HG03159 (cell line): ENCODE measurements around the gene MYO10.

Experiments
- ATAC-seq: cut with Tn5 transposase; IDR thresholded peaks from one replicate; pipeline ENCODE4 v1.9.1; 2021; ENCODE audit warnings: mild to moderate bottlenecking, moderate library complexity; ENCODE audit not compliant: unreplicated experiment

MYO10 gene

DNA sequence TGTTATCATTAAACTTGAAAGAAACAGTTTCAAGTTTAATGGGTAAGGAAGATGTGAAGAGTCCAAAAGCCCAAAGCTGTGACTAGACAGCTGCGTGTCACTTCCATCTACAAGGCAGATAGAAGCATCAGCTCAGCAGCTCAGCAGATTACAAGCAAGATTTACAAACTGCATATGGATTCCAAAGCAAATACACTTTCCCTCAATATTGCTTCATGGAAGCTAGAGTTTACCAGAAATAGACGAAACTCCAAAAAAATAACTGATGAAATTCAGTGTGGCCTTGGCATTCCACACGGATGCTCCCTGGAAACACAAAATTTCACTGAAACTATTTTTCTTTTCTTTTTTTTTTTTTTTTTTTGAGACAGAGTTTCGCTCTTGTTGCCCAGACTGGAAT is 17.9 kb downstream of the MYO10 start:
- ATAC-seq, result no peak

DNA sequence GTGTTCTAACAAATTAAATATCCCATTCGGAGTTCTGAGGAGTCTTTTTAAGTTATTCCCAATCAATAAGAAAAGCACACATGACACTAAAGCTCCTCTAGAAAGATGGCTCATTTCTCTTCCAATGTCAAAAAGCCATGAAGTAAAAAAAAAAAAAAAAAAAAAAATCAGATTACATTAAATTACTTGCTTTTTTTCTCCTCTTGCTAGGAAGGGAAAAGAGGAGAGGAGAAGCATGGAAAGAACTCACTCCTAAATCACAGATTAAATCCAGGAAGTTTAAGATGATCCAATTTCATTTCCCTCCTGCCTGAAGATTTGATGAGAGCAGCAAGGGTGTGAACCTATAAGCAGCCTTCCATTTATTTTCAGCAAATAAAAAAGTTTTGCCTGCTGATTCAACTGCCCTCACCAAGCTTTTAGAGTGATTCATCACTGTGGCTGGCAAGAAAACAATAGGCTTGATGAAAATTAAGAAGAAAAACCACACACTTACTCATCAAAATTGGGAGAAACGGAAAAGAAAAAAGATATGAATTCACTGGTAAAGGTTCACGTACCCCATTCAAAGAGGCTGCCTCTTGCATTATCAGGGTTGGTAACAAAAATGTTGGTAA is 19.7 kb downstream of the MYO10 start:
- no peak for ATAC-seq

DNA sequence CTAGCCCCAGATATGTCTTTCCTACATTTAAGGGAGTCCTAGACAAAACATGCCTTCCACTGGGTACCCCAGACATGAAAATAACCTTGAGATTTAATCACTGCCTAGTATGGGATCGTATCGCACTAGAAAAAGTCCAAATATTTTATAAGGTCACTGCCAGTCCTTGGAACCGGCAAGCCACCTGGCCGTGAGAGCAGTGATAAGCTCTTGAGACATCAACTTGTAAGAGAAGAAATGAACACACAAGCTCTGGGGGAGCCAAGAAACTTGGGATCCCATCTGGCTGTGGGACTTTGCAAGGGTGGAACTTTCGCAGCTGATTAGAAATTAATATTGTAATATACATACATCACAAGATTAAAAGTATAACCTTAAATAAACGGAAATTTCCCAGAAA is 21.5 kb downstream of the MYO10 start:
- no peak for ATAC-seq

DNA sequence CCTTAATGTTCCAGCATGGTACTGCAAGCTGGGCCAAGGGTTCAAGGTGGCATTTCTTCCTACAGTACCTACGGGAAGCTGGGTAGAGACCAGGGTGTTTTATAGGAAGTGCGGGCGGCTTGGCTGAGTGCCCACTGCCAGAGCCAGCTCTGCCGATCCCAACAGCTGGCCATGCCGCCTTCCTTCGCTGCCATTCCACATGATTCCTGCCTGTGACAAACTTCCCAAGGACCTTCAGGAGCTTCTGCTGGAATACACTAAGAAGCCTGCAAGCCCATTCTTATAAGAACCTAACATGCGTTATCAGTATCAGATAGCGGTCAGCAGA is 22.0 kb downstream of the MYO10 start:
- no peak for ATAC-seq

DNA sequence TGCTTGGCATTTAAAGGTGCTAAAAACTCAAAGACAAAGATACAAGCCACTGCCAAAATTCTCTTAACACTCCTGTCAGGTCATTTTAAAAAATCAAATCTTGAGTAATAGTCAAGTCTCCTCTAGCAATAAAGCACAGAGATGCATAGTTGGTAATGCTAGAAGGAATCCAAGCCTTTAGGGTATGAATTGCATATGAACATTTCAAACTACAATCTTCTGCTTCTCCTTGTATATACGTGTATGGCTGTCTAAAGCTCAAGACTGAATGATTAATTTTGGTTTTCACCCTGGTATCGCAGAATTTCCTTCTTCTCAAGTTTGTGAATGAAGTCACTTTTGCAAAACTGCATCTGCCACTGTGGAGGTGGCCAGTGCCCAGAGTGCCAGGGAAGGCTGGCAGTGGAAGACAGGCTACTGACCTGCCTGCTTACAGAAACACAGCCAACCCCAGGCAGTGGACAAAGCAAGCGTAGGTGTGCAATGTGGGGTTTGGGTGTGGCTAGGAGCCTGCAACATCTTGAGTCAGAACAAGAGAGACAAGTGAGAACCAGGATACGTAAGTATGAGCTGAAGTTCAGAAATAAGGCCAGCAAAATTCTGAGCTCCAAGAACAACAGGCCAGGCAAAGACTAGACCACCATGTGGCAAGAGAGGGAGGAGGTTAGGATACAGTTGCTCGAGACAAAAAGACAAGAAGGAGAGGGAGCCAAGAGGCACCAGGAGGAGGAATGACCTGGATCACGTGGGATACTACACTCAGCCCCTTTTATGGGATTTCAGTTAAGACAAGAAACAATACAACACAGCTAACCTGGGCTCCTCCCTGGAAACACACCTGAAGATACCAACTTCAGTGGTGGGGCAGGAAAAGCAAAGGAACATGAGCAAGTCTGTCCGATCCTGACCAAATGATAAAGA is 22.6 kb downstream of the MYO10 start:
- ATAC-seq, result no peak

DNA sequence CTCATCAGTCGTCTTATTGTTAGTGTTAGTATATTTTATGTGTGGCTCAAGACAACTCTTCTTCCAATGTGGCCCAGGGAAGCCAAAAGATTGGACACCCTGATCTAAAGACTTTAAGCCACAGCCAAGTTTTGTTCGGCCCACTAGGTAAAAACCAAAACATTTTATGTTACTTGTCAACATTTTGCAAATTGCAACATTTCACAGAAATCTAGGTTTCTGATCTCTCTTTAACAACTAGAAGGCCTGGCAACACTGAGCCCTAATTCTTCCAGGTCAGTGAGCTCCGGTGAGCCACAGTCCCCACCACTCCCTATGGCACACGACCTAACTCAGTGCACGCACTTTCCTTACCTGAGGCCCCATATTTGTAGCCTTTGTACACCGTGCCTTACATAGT is 24.0 kb downstream of the MYO10 start:
- no peak for ATAC-seq

GRCh38 chr5:16909464-16909863 is 26.6 kb downstream of the MYO10 start:
- no peak for ATAC-seq

GRCh38 chr5:16907270-16907669 is 28.8 kb downstream of the MYO10 start:
- ATAC-seq, result no peak

- ATAC-seq, result no peak
Observed at GRCh38 chr5:16906255-16906654, 29.8 kb downstream of the MYO10 start.

- no peak for ATAC-seq
Observed at GRCh38 chr5:16903480-16904300, 32.4 kb downstream of the MYO10 start.

DNA sequence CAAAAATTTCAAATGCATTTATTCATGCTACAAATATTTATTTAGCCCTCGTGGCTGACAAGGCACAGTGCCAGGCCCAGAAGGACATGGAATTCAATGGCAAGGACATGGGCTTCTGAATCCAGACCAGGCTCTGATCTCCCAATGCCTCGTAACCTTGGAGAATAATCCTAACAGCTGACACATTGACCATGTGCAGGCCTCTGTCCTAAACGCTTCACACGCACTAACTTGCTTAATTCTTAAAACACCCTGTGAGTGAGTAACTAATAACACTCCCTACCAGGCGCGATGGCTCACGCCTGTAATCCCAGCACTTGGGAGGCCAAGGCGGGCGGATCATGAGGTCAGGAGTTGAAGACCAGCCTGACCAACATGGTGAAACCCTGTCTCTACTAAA is 33.2 kb downstream of the MYO10 start:
- ATAC-seq, result no peak

DNA sequence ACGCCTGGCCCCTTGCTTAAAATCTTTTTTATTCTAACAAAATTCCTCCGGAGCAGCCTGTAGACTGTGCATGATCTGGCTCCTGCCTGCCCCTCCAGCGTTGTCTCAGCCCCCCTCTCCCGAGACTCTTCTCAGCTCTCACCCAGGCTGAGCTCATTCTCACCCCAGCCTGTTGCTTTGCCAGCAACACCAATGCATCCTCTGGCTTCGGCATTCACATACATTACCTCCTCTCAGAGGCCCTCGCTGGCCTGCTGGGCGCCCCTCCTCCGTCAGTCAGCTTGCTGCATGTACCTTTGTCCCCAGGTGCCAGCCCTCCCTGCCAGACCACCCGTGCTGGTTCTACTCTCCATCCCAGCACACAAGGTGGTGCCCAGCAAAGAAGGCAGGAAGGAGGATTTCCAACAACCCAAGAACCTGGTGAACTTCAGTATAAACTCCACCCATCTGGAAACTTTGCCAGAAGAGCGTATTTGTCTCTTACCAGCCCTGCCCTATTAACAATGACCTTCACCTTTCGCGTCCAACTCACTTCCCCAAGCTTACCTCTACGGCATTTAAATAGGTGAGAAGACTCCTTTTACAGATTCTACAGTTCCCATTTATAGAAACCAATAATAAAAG is 35.0 kb downstream of the MYO10 start:
- ATAC-seq, result no peak

DNA sequence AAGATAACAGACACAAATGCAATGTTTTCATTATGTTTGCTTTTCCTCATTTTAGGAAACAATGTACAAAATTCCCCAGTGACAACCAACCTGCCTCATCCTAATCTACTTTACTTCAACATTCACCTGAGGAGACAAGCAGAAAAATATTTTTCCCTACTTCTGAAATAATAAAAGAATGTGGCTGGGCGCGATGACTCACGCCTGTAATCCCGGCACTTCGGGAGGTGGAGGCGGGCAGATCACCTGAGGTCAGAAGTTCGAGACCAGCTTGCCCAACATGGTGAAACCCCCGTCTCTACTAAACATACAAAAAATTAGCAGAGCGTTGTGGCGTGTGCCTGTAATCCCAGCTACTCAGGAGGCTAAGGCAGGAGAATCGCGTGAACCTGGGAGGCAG is 36.9 kb downstream of the MYO10 start:
- ATAC-seq, result no peak

- no peak for ATAC-seq
Observed at GRCh38 chr5:16897800-16898199, 38.3 kb downstream of the MYO10 start.

GRCh38 chr5:16897284-16897704 is 38.8 kb downstream of the MYO10 start:
- no peak for ATAC-seq

GRCh38 chr5:16896767-16897166 is 39.3 kb downstream of the MYO10 start:
- no peak for ATAC-seq

GRCh38 chr5:16894236-16895057 is 41.6 kb downstream of the MYO10 start:
- no peak for ATAC-seq

- ATAC-seq, result no peak
Observed at GRCh38 chr5:16891033-16891432, 45.1 kb downstream of the MYO10 start.

DNA sequence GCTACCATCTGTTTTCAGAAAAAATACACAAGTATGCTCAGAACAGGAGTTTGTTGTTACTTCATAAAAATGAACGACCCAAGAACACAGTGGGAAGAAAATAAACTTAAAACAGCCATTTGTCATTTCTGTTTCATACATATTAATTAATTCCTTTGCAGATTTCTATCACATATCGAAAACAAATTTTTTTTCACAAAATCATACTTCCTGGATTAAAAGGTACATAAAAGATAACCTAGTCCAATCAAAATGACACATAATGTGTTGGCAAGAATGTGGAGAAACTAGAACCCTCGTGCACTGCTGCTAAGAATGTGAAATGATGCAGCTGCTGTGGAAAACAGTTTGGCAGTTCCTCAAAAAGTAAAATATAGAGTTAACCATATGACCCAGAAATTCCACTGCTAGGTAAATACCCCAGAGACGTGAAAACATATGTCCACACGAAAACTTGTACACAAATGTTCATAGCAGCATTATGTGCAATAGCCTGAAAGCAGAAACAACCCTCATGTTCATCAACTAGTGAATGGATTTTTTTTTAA is 46.0 kb downstream of the MYO10 start:
- no peak for ATAC-seq
